ENCODE measurements around the gene SYMPK.

GRCh38 chr19:45817010-45817724, 45.8 kb downstream of the SYMPK start:
- TF ChIP-seq CTCF (IDR thresholded peaks at IDR 0.05), result peak; percentile 91 to 94 (median 93)
- TF ChIP-seq EP300 (IDR thresholded peaks at IDR 0.05), result peak in 1 of 2 donors; percentile 36
- no peak for TF ChIP-seq POLR2A (IDR thresholded peaks at IDR 0.05)
